Glutamatergic neuron (in vitro differentiated cells): ENCODE results near the gene TMEM150C. TPM values are rescaled to one million over a fixed set of nuclear protein-coding genes. Genes with fewer than 3 reads are reported as not detected.

Experiments used
- DNase-seq: peaks from one replicate; pipeline ENCODE4 v3.0.0; 2022
- H3K27ac Mint-ChIP-seq: one replicate; pipeline ENCODE4 v1.8.0; 2020; ENCODE audit warnings: mild to moderate bottlenecking, mixed read lengths, inconsistent platforms; ENCODE audit not compliant: unreplicated experiment
- H3K27me3 Mint-ChIP-seq: one replicate; pipeline ENCODE4 v1.8.0; 2020; ENCODE audit warnings: mild to moderate bottlenecking, moderate library complexity, mixed read lengths, inconsistent platforms; ENCODE audit not compliant: unreplicated experiment
- H3K36me3 Mint-ChIP-seq: one replicate; pipeline ENCODE4 v1.8.0; 2020; ENCODE audit warnings: mild to moderate bottlenecking, mixed read lengths, inconsistent platforms; ENCODE audit not compliant: unreplicated experiment
- H3K4me1 Mint-ChIP-seq: one replicate; pipeline ENCODE4 v1.8.0; 2020; ENCODE audit warnings: mild to moderate bottlenecking, low read depth, mixed read lengths, inconsistent platforms; ENCODE audit not compliant: unreplicated experiment
- H3K4me3 Mint-ChIP-seq: one replicate; pipeline ENCODE4 v1.8.0; 2020; ENCODE audit warnings: mild to moderate bottlenecking, mixed read lengths, inconsistent platforms; ENCODE audit not compliant: unreplicated experiment
- H3K9me3 Mint-ChIP-seq: one replicate; pipeline ENCODE4 v1.8.0; 2020; ENCODE audit warnings: mild to moderate bottlenecking, moderate library complexity, mixed read lengths, inconsistent platforms; ENCODE audit not compliant: unreplicated experiment
- total RNA-seq: library from RNA; stranded (reverse); fragmentation: NEBNext Ultra II Directional; extraction: Animal tissue kit (Norgen Biotek cat#: 25700); gene quantifications from one replicate; pipeline ENCODE4 v1.2.1, GENCODE V29; 2021; ENCODE audit not compliant: unreplicated experiment
- TF ChIP-seq, protein P1 (sequence below): fragments of 200-600 bp; sonication (generic); IDR thresholded peaks from one replicate; pipeline ENCODE4 v1.5.0; 2021; ENCODE audit not compliant: partially characterized antibody, unreplicated experiment

The TMEM150C gene
- total RNA-seq, 1 donor from 2014 or later, result 5.1 TPM

DNA sequence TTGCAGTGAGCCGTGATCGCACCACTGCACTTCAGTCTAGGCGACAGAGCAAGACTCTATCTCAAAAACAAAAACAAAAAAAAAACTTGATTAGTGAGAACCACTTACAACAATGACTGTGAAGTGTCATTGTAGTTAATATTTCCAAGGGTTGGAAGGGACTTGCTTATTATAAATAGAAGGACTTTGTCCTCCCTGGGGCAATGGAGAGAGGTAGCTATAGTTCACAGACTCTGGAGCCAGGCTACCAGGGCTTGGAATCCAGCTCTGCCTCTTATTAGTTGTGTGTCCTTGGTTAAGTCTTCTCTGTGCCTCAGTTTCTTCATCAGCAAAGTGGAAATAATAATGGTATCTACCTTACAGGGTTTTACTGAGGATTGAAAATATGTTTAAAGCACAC is 51.6 kb downstream of the TMEM150C start:
- Mint-ChIP-seq H3K27me3 (peaks cover 2% of the 10 kb centered on the region), H3K4me1 (no peaks in the 10 kb centered on the region), H3K9me3 (peaks cover 2% of the 10 kb centered on the region), H3K27ac (no peak overlapping the region), H3K4me3 (no peak overlapping the region), H3K36me3 (peaks cover 5% of the 10 kb centered on the region)
- TF ChIP-seq, protein P1, sequence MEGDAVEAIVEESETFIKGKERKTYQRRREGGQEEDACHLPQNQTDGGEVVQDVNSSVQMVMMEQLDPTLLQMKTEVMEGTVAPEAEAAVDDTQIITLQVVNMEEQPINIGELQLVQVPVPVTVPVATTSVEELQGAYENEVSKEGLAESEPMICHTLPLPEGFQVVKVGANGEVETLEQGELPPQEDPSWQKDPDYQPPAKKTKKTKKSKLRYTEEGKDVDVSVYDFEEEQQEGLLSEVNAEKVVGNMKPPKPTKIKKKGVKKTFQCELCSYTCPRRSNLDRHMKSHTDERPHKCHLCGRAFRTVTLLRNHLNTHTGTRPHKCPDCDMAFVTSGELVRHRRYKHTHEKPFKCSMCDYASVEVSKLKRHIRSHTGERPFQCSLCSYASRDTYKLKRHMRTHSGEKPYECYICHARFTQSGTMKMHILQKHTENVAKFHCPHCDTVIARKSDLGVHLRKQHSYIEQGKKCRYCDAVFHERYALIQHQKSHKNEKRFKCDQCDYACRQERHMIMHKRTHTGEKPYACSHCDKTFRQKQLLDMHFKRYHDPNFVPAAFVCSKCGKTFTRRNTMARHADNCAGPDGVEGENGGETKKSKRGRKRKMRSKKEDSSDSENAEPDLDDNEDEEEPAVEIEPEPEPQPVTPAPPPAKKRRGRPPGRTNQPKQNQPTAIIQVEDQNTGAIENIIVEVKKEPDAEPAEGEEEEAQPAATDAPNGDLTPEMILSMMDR, result no peak
- DNase-seq, result no peak

DNA sequence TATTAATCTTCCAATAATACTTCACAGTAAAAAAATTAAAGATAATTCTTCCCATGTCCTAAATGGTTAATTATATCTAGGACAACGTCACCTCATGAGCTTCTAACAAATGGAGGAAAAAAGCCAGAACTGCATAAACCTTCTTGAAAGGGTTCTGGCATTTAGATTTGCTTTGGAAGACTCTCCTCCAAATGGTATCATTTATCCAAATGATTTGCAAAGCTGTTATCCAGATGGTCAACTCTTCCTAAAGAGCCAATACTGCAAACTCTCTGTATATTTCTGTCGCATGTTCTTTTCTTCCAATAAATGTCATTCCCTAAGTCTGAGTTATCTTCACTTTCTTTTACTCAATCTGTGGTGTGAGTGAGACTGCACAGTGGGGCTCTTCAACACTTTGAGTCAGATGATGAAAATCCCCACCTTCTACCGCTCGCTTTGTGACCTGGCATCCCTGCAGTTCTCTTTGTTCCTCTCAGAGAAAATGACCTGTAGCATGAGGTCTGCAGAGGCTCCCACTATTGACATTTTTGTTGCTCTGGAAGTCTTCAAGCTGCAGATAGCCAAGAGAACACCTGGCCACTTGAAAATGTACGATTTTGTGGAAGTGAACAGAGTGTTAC is 52.9 kb downstream of the TMEM150C start:
- H3K27me3 Mint-ChIP-seq, result peaks cover 2% of the 10 kb centered on the region
- no peak overlapping the region for H3K4me3 Mint-ChIP-seq
- H3K9me3 Mint-ChIP-seq, result peaks cover 2% of the 10 kb centered on the region
- H3K4me1 Mint-ChIP-seq, result no peaks in the 10 kb centered on the region
- peaks cover 5% of the 10 kb centered on the region for H3K36me3 Mint-ChIP-seq
- H3K27ac Mint-ChIP-seq, result no peak overlapping the region
- DNase-seq, result no peak
- TF ChIP-seq, protein P1, result no peak

DNA sequence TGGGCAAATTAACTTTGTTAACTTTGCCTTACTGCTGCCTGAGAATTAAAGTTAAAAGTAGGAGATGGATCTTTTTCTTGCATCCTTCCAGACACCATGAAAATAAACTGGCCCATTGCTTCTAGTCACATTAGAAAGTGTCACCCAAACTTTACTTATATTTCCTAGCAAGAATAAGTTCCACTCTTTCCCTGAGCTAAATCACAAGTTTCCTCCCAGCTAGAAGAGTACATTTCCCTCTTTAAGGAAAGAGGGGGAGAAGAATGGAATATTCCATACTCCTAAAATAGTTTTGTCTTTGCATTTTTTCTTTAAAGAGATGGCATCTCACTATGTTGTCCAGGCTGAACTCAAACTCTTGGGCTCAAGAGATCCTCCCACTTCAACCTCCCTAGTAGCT is 53.8 kb downstream of the TMEM150C start:
- Mint-ChIP-seq H3K36me3 (no peaks in the 10 kb centered on the region), H3K4me1 (no peaks in the 10 kb centered on the region), H3K27ac (no peak overlapping the region), H3K4me3 (no peak overlapping the region), H3K9me3 (peaks cover 2% of the 10 kb centered on the region), H3K27me3 (peaks cover 2% of the 10 kb centered on the region)
- DNase-seq, result no peak
- TF ChIP-seq, protein P1, result no peak

DNA sequence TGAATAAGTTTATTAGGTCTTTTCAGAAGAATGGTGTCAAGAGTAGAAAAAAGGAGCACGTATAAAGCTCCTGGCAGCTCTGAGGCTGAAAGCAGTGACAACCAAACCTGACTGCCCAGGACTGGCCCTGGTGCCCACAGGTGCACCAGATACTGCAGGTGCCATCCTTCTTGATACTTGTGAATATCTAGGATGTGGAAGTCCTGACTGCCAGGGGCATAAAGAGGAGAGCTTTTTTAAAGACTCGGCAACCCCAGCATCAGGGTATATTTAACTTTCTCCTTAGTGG is 60.7 kb downstream of the TMEM150C start:
- TF ChIP-seq, protein P1, result no peak
- Mint-ChIP-seq H3K9me3 (no peaks in the 10 kb centered on the region), H3K4me3 (peak overlapping the region; percentile 22), H3K27me3 (peaks cover 2% of the 10 kb centered on the region), H3K36me3 (no peaks in the 10 kb centered on the region), H3K27ac (peak overlapping the region; percentile 26), H3K4me1 (peaks cover 17% of the 10 kb centered on the region)
- DNase-seq, result no peak

DNA sequence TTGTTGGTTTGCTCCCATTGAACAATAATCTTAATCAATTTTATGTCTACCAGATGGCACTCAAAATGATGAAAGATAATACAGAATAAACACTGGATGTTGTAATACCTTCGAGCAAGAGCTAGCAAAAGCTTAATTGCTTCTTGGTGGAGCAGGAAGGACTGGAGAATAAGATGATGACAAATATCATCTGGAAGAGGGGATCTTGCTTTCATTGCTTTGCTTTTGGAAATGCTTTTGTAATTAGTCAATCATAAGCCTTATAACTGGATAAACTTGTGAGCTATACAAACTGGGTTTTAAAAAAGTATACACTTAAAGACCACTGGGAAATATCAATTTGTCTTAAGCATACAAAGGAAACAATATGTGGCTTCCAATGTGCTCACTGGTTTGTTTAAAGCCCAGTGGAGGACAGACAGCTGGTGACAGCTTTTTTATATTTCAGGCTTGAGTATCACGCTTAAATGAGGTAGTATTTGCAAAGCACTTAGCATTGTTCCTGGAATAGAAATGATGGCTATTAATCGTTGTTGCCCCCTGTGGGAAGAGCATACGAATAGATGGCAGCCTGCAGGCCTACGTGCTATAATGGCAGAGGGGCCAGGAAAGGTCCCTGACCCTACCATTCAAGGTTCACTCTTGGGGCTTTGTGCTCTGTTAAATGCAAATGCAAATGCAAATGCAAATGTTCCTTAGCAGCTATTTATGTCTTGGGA is 61.2 kb downstream of the TMEM150C start:
- H3K4me1 Mint-ChIP-seq, result peaks cover 17% of the 10 kb centered on the region
- H3K27ac Mint-ChIP-seq, result peak overlapping the region; percentile 97
- no peaks in the 10 kb centered on the region for H3K9me3 Mint-ChIP-seq
- peak overlapping the region; percentile 58 for H3K4me3 Mint-ChIP-seq
- DNase-seq, result peak; percentile 30
- H3K36me3 Mint-ChIP-seq, result no peaks in the 10 kb centered on the region
- TF ChIP-seq, protein P1, result no peak
- H3K27me3 Mint-ChIP-seq, result peaks cover 2% of the 10 kb centered on the region
